ENCODE data around the gene PHF11. TPM values are rescaled to one million over a fixed set of nuclear protein-coding genes. Genes with fewer than 3 reads are reported as not detected.
A peak's percentile ranks its signal among the peaks of the same experiment; 100 is the strongest.

Gene PHF11
- total and polyA plus RNA-seq, 2 of the 13 experiments (the other 11 are each of a cell fraction or from before 2014, with no cell fraction given), result 15.8 to 22.0 TPM

DNA sequence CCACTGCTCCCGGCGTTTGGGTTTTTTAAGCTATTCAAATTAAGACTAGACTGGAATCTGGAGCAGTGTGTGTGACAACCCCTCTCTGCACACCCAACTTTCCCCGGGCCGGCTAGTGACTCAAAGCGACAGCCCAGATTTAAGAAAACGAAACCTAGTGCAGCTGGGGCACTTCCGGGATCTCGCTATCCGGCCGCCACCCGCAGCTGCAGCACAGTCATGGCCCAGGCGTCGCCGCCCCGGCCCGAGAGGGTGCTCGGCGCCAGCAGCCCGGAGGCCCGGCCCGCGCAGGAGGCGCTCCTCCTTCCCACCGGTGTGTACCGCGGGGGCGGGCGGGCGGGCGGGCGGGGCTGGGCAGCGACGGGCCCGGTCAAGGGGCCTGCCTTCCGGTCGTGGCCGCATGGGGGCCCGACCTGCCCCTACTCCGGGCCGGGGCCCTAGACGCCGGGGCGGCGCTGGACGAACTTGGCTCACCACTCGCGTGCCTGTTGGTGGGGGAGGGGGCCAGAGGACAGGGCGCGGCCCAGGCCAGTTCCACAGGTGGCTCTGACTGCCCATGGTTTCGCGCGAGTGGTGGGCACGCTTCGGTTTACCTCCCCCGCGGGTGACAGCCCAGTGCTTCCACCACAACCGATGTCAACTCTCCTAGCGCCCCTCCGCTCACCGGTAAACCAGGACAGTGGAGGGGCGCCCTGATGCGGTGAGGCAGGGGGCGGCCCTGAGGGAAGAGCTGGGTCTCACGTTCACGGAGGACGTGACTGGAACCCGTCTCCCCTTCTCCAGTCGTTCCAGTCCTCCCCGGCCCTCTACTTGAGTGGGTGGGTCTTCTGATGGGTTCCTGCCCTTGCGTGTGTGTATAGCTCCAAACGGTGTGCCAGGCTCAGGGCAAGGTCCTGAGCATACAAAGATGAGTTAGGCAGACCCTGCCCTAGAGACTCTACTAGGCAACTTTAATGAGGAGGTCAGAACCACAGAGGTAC lies at the start of gene PHF11 (continued):
- TF ChIP-seq ZNF574 (CRISPR knock-in tag; IDR thresholded peaks at IDR 0.05), result peak; percentile 47
- TF ChIP-seq SAFB2 (CRISPR knock-in tag; IDR thresholded peaks at IDR 0.05; ENCODE audit: borderline replicate concordance, low read depth), result no peak
- no peak for TF ChIP-seq ZNF207 (IDR thresholded peaks at IDR 0.05; ENCODE audit: borderline replicate concordance)
- TF ChIP-seq ZNF687 (CRISPR knock-in tag; IDR thresholded peaks at IDR 0.05), result peak; percentile 90
- TF ChIP-seq RCOR2 (CRISPR knock-in tag; IDR thresholded peaks at IDR 0.05), result no peak
- TF ChIP-seq NFE2L1 (CRISPR knock-in tag; IDR thresholded peaks at IDR 0.05; ENCODE audit: borderline replicate concordance), result no peak
- TF ChIP-seq, protein P1, sequence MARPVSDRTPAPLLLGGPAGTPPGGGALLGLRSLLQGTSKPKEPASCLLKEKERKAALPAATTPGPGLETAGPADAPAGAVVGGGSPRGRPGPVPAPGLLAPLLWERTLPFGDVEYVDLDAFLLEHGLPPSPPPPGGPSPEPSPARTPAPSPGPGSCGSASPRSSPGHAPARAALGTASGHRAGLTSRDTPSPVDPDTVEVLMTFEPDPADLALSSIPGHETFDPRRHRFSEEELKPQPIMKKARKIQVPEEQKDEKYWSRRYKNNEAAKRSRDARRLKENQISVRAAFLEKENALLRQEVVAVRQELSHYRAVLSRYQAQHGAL (CRISPR knock-in tag; IDR thresholded peaks at IDR 0.05; ENCODE audit: not compliant biosample characterization), result no peak
- TF ChIP-seq KLF15 (CRISPR knock-in tag; IDR thresholded peaks at IDR 0.05; ENCODE audit: borderline replicate concordance), result no peak
- TF ChIP-seq IKZF4 (CRISPR knock-in tag; IDR thresholded peaks at IDR 0.05; ENCODE audit: borderline replicate concordance, low read depth, not compliant biosample characterization), result peak; percentile 57
- TF ChIP-seq GLMP (CRISPR knock-in tag; IDR thresholded peaks at IDR 0.05; ENCODE audit: borderline replicate concordance), result no peak
- TF ChIP-seq ZNF224 (CRISPR knock-in tag; IDR thresholded peaks at IDR 0.05), result no peak
- TF ChIP-seq CC2D1A (CRISPR knock-in tag; IDR thresholded peaks at IDR 0.05), result no peak
- no peak for TF ChIP-seq ZFP36L1 (CRISPR knock-in tag; IDR thresholded peaks at IDR 0.05)
- no peak for TF ChIP-seq ATM (IDR thresholded peaks at IDR 0.05; ENCODE audit: borderline replicate concordance)
- no peak for TF ChIP-seq ZBTB3 (CRISPR knock-in tag; IDR thresholded peaks at IDR 0.05; ENCODE audit: borderline replicate concordance, low read depth)
- TF ChIP-seq ETV5 (CRISPR knock-in tag; IDR thresholded peaks at IDR 0.05; ENCODE audit: borderline replicate concordance), result peak; percentile 36; the same call in 1 of the 2 replicates
- TF ChIP-seq, protein P2, sequence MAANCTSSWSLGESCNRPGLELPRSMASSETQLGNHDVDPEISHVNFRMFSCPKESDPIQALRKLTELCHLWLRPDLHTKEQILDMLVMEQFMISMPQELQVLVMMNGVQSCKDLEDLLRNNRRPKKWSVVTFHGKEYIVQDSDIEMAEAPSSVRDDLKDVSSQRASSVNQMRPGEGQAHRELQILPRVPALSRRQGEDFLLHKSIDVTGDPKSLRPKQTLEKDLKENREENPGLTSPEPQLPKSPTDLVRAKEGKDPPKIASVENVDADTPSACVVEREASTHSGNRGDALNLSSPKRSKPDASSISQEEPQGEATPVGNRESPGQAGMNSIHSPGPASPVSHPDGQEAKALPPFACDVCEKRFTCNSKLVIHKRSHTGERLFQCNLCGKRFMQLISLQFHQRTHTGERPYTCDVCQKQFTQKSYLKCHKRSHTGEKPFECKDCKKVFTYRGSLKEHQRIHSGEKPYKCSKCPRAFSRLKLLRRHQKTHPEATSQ (CRISPR knock-in tag; IDR thresholded peaks at IDR 0.05; ENCODE audit: borderline replicate concordance), result no peak

All from HepG2 (cell line).